ENCODE results near the gene SUN3.
A peak's percentile ranks its signal among the peaks of the same experiment; 100 is the strongest.

The SUN3 gene

DNA sequence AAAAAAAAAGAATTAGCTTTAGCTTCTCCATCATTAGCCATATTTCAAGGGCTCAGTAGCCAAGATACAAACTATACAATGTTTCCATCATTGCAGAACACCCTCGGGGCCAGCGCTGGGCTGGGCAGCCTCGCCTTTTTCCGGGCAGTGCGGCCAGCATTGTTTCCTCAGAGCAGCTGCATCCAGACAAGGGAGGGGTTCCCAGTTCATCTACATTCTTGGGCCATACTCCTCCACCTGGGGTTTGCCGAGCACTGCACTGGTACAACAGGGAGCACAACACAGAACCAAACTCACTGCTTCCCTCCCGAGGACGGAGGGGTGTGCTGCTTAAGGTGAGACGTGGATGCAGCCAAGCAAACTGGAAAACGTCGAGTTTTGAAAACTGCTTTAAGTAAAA, 78.2 kb downstream of the SUN3 start:
- no peak for DNase-seq (ENCODE audit: low read depth, low spot score)
- no peak overlapping the region for H3K4me3 ChIP-seq (ENCODE audit: low read depth, low read length)
- TF ChIP-seq, protein P1, sequence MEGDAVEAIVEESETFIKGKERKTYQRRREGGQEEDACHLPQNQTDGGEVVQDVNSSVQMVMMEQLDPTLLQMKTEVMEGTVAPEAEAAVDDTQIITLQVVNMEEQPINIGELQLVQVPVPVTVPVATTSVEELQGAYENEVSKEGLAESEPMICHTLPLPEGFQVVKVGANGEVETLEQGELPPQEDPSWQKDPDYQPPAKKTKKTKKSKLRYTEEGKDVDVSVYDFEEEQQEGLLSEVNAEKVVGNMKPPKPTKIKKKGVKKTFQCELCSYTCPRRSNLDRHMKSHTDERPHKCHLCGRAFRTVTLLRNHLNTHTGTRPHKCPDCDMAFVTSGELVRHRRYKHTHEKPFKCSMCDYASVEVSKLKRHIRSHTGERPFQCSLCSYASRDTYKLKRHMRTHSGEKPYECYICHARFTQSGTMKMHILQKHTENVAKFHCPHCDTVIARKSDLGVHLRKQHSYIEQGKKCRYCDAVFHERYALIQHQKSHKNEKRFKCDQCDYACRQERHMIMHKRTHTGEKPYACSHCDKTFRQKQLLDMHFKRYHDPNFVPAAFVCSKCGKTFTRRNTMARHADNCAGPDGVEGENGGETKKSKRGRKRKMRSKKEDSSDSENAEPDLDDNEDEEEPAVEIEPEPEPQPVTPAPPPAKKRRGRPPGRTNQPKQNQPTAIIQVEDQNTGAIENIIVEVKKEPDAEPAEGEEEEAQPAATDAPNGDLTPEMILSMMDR (IDR thresholded peaks at IDR 0.05; ENCODE audit: low read depth, low read length), result no peak
- in situ Hi-C loops (cut with HindIII; ENCODE audit: low sequenced_read_pairs), result no loop called here

DNA sequence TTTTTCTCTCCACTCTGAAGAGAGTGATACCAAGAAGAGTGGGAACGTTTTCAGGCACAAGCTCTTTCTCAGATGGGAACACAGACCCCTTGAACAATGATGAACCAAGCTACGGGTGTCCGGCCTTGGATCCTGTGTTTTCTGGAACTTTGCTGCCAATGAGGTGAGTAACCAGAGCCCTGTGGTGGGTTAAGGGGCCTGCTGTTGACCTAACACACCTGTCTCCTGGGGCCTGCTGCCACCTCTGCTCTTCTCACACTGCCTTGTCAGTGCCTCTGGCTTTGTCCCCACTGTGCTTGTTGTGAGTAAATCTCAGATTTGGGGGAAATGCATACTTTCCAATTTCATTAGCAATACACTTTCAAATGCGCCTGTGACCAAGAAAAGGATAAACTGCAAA, 79.2 kb downstream of the SUN3 start:
- no peak overlapping the region for H3K4me3 ChIP-seq (ENCODE audit: low read depth, low read length)
- in situ Hi-C loops (cut with HindIII; ENCODE audit: low sequenced_read_pairs), result no loop called here
- DNase-seq (ENCODE audit: low read depth, low spot score), result no peak
- TF ChIP-seq, protein P1 (IDR thresholded peaks at IDR 0.05; ENCODE audit: low read depth, low read length), result no peak

DNA sequence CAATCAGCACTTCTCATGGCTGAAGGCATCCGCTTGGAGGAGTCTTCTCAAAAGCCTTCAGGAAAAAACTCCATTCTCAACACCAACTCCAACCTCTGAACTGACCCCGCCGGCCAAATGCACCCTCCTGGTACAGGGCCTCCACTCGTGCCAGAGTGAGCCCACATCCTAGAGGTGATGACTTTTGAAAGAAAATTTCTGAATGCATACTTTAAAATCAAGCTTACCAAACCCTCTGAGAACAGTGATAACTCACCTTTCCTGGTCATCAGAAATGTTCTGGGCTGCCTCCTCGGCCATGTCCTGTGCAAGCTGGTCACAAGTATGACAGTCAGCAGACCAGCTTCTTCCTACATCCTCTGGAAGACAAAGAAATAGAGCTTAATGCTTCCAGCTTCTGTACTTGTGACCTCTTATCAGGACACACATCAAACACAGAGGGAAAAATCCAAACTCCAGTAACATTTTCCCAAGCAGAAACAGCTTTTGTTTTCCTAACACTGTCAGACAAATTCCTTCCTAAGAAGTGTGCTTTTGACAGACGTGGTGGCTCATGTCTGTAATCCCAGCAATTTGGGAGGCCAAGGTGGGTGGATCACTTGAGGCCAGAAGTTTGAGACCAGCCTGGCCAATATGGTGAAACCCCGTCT, 80.6 kb downstream of the SUN3 start, which contains the start of gene PKD1L1:
TSS of gene PKD1L1 (minus strand) at position 326 of the 650 bp plus-strand sequence. CDS start at position 300, 26 bp downstream.
- TF ChIP-seq, protein P1 (IDR thresholded peaks at IDR 0.05; ENCODE audit: low read depth, low read length), result no peak
- no peak within 1 kb of the TSS for H3K4me3 ChIP-seq (ENCODE audit: low read depth, low read length)

DNA sequence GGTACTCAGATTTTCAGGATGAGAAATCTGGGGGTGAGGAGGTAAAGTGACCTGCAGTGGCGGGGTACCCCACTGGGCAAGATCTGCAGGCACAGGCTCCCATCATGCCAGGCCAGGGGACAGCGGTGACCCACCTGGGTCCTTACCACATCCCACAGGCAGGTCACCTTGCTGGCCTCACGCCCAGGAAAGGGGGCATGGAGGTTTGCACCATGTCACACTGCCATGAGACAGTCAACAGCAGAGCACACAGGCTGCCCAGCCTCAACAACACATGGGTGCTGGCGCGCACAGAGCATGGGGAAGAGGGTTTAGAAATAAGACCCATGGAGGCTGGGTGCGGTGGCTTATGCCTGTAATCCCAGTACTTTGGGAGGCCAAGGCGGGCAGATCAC, 81.6 kb downstream of the SUN3 start:
- DNase-seq (ENCODE audit: low read depth, low spot score), result no peak
- TF ChIP-seq, protein P1 (IDR thresholded peaks at IDR 0.05; ENCODE audit: low read depth, low read length), result no peak
- in situ Hi-C loops (cut with HindIII; ENCODE audit: low sequenced_read_pairs), result no loop called here
- no peak overlapping the region for H3K4me3 ChIP-seq (ENCODE audit: low read depth, low read length)

More for the DNA sequence above, 80.6 kb downstream of the SUN3 start, which contains the start of gene PKD1L1:
- in situ Hi-C loops (cut with HindIII; ENCODE audit: low sequenced_read_pairs), result no loop called here
- no peak for DNase-seq (ENCODE audit: low read depth, low spot score)

DNA sequence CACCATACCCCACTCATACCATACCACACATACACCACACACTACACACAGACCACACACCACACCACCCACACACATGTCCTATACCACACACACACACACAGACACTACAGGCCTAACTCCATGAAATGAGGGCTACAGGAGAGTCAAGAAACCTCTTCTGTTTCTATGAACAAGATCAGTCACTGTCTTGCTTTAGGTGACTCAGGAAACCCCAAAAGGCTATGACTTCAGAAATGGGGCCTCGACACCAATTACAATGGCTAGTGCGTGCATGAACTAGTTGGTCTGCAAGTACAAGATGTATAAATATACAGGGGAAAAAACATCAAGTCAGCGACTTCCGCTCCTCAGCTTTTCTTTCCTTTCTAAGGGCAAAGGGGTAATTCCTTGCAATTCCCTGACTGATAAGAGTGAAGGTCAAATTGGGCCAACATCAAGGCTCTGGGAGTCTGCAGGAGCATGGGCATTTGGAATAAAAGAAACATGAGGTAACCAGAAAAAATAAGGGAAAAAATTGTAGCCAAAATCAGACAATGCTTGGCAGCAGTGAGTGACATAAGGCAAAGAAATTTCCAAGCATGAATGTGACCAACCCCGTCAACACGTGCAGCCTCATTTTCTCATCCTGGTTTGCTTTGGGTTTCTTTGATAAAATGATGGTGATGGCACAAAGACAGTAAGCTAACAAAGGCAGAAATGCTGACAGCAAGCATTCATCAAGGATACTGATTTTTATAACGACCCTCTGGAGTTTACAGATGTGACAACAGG, 82.1 kb downstream of the SUN3 start:
- H3K4me3 ChIP-seq (ENCODE audit: low read depth, low read length), result no peak overlapping the region
- DNase-seq (ENCODE audit: low read depth, low spot score), result no peak
- in situ Hi-C loops (cut with HindIII; ENCODE audit: low sequenced_read_pairs), result no loop called here
- TF ChIP-seq, protein P1 (IDR thresholded peaks at IDR 0.05; ENCODE audit: low read depth, low read length), result no peak

DNA sequence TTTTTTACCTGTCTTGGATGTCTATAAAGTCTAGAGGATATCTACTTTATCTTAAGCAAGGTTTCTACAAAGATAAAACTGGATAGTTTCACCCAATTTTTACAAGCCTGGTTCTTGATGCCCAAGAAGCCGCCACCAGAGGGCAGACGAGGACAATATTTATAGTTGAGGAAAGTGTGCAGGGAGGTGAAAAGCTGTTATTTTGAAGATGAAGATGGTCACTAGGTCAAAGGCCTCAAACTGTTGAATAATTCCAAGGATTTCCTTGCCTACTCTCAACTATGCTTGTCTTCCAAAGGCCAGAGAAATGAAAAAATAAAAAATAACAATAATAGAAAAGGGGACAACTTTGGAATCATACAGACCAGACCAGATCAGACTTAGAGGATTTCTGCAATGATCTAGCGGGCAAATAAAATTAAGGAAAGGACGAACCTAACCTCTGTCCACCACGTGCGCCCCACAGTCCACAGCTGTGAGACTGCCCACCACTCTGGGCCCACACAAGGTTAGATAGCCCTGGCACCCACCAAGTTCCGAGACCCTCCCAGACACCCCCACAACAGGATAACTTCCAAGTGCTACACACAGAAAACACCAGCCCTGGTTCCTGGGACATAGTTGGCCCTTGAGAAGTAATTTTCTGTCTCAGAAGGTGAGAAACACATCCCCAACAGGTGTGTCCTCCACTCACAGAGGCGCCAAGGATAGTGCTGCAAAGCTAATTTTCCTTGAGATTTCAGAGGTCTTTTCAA, 83.5 kb downstream of the SUN3 start:
- DNase-seq (ENCODE audit: low read depth, low spot score), result peak; percentile 69
- no peak overlapping the region for H3K4me3 ChIP-seq (ENCODE audit: low read depth, low read length)
- in situ Hi-C loops (cut with HindIII; ENCODE audit: low sequenced_read_pairs), result no loop called here
- TF ChIP-seq, protein P1 (IDR thresholded peaks at IDR 0.05; ENCODE audit: low read depth, low read length), result peak; percentile 78
